Dendritic cell treated with granulocyte-macrophage colony-stimulating factor and Interleukin-4, amounts not matched to agents 40 ng/mL and 50 ng/mL, for 4 days (primary cell): ENCODE data around the gene DIPK1C.
A peak's percentile ranks its signal among the peaks of the same experiment; 100 is the strongest.
"Not testable (repeated sequence)": the region's sequence is repeated elsewhere in the genome, so short reads cannot be mapped to it uniquely, and the experiment has no call there.

Experiments used
- H3K27ac Mint-ChIP-seq: one replicate; pipeline ENCODE4 v1.8.0; 2022; ENCODE audit warnings: mild to moderate bottlenecking, mixed read lengths
- H3K27me3 Mint-ChIP-seq: one replicate; pipeline ENCODE4 v1.8.0; 2022; ENCODE audit warnings: mild to moderate bottlenecking, mixed read lengths
- H3K36me3 Mint-ChIP-seq: one replicate; pipeline ENCODE4 v1.8.0; 2022; ENCODE audit warnings: low read depth, mixed read lengths
- H3K4me1 Mint-ChIP-seq: one replicate; pipeline ENCODE4 v1.8.0; 2022; ENCODE audit warnings: low read depth, mixed read lengths
- H3K4me3 Mint-ChIP-seq: one replicate; pipeline ENCODE4 v1.8.0; 2022; ENCODE audit warnings: mild to moderate bottlenecking, moderate library complexity, mixed read lengths
- H3K9me3 Mint-ChIP-seq: one replicate; pipeline ENCODE4 v1.8.0; 2022; ENCODE audit warnings: mixed read lengths
- intact Hi-C: fragments of 100-400 bp; cut with micrococcal nuclease; formaldehyde crosslinking; loops from one replicate; pipeline ENCODE4 v1.15.0; 2022

DIPK1C gene

DNA sequence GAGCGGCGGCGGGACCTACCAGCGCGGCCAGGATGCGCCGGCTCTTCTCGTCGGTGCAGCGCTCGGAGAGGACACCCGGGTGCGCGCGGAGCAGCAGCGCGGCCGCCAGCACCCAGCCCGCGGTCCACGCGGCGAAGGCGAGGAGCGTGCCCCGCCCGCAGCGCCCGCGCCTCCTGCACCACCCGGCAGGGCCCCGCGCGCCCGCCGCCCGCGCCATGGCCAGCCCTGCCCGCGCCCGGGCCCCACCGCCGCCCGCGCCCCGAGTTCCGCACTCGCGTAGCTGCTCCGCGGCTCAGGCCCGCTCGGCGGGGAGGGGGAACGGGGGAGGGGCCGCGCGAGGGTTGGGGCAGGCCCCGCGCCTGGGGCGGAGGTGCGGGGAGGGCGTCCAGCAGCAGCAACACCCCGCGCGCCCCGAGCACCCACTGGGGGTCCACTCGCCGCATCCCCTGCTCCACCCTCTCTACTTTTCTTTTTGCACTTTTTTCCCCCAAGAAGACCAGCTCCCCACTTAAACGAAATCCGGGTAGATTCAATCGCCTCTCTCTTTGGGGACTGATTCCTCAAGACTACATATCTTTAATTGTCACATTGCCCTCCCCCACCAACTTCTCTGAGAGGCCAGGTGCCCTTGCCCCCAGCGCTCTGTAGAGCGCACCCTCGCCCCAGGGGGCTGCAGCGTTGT is at the start of gene DIPK1C:
TSS of gene DIPK1C (minus strand) at position 266 of the 682 bp plus-strand sequence. CDS start at position 217, 49 bp downstream.
- Mint-ChIP-seq H3K27me3 (peaks cover 64% of the 10 kb centered on the region), H3K9me3 (no peaks in the 10 kb centered on the region), H3K36me3 (no peaks in the 10 kb centered on the region), H3K27ac (no peak within 1 kb of the TSS), H3K4me1 (peaks cover 18% of the 10 kb centered on the region), H3K4me3 (no peak within 1 kb of the TSS)
- intact Hi-C loops = no loop called here

DNA sequence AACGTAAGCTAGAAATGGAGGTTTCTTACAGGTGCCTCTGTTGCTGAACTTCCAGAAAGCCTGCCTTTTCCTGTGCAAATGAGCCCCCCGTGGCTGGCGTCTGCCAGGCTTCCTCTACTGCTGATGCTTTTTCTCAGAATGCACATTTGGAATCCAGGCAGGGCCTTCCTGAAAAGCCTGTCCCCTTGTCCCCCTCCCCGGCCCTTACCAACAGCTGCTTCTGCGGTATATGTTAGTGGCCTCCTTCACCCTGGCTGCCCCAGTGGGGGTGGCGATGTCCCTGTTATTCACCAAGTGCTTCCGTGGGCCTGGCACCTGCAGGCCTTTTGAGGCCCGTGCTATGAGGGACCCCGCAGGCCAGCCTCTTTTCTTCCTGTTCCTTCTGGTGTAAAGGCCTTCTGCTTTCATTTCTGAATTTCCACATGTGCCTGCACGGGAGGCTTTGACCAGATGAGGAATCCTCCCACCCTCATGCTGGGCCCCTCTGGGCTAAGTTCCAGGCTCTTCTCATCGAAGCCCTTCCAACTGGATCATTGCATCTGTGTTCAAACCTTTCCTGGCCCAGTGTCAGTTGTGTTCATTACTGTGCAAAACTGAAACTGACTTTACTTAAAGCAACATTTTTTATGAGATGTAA is 49.5 kb upstream of the DIPK1C start:
- intact Hi-C loops = no loop called here
- peak overlapping the region; percentile 57 for H3K27ac Mint-ChIP-seq
- peaks cover 99% of the 10 kb centered on the region for H3K36me3 Mint-ChIP-seq
- H3K9me3 Mint-ChIP-seq = no peaks in the 10 kb centered on the region
- H3K27me3 Mint-ChIP-seq = no peaks in the 10 kb centered on the region
- no peak overlapping the region for H3K4me3 Mint-ChIP-seq
- peaks cover 41% of the 10 kb centered on the region for H3K4me1 Mint-ChIP-seq

DNA sequence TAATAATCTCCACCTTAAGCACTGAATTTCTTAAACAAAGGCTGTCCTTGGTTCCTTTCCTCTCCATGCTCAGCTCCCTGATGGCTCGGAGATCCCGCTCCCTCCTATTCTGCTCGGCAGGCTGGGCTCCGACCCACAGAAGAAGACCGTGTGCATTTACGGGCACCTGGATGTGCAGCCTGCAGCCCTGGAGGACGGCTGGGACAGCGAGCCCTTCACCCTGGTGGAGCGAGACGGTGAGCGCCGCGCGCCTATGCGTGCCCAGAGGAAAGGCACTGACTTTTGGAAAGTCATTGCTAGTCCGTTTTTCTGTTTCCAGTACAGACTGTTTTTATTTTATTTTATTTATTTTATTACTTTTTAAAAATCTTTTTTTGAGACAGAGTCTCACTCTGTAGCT is 48.7 kb upstream of the DIPK1C start:
- Mint-ChIP-seq H3K27me3 (no peaks in the 10 kb centered on the region), H3K4me1 (peaks cover 48% of the 10 kb centered on the region), H3K27ac (no peak overlapping the region), H3K4me3 (no peak overlapping the region), H3K9me3 (no peaks in the 10 kb centered on the region), H3K36me3 (peaks cover 99% of the 10 kb centered on the region)
- intact Hi-C loops = no loop called here

GRCh38 chr18:74503137-74503536 is 46.0 kb upstream of the DIPK1C start:
- intact Hi-C loops = loop anchor here (5.0 kb wide), 1 partner anchor 804 kb away; no protein-coding TSS in a partner anchor
- peak overlapping the region; percentile 94 for H3K27ac Mint-ChIP-seq
- no peak overlapping the region for H3K4me3 Mint-ChIP-seq
- no peaks in the 10 kb centered on the region for H3K9me3 Mint-ChIP-seq
- peaks cover 64% of the 10 kb centered on the region for H3K4me1 Mint-ChIP-seq
- H3K36me3 Mint-ChIP-seq = peaks cover 77% of the 10 kb centered on the region
- no peaks in the 10 kb centered on the region for H3K27me3 Mint-ChIP-seq

DNA sequence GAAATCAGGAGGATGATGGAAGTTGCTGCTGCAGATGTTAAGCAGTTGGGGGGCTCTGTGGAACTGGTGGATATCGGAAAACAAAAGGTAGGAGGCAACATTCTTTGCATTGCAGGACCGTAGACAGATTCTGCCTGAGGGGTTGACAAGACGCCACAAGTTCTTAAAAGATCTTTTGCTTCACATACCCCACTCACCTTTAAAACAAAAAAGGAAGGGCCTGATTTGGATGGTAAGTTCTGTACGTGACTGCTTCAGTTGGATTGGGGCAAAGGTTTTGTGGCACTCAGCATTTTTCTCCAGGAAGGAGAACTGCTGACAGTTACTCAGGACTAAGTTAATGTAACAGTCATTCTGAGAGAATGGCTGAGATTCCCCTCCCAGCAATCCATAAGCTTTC is 44.3 kb upstream of the DIPK1C start:
- Mint-ChIP-seq H3K4me3 (peak overlapping the region; percentile 78), H3K27ac (peak overlapping the region; percentile 94), H3K9me3 (no peaks in the 10 kb centered on the region), H3K36me3 (peaks cover 66% of the 10 kb centered on the region), H3K4me1 (peaks cover 63% of the 10 kb centered on the region), H3K27me3 (no peaks in the 10 kb centered on the region)
- intact Hi-C loops = loop anchor here (2.0 to 5.0 kb wide), 3 partner anchors 95 to 806 kb away; partner anchors contain the start of genes TIMM21 and ZNF407

GRCh38 chr18:74500774-74501173 is 43.7 kb upstream of the DIPK1C start:
- H3K9me3 Mint-ChIP-seq, H3K27me3 Mint-ChIP-seq: not testable (repeated sequence)
- H3K36me3 Mint-ChIP-seq = peaks cover 66% of the 10 kb centered on the region
- peak overlapping the region; percentile 78 for H3K4me3 Mint-ChIP-seq
- H3K27ac Mint-ChIP-seq = peak overlapping the region; percentile 94
- intact Hi-C loops = loop anchor here (2.0 to 5.0 kb wide), 3 partner anchors 96 to 807 kb away; partner anchors contain the start of genes TIMM21 and ZNF407
- peaks cover 58% of the 10 kb centered on the region for H3K4me1 Mint-ChIP-seq

DNA sequence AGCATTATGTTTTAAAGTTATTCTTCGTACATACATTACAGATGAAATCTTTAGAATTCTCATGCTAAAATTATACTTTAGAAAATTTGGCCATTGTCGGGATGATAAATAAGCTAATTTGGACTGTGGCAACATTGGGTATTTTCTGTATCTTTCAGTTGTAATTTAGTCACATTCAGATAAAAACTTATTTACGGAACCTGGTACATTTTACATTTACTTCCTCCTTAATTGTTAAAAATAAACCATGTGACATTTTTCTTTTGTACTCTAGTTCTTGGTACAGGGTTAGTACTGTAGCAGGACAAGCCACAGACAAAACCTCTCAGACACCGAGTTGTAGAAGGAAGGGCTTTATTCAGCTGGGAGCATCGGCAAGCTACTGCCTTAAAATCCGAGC is 43.3 kb upstream of the DIPK1C start:
- Mint-ChIP-seq H3K9me3 (no peaks in the 10 kb centered on the region), H3K4me1 (peaks cover 55% of the 10 kb centered on the region), H3K36me3 (peaks cover 65% of the 10 kb centered on the region), H3K27me3 (no peaks in the 10 kb centered on the region), H3K4me3 (peak overlapping the region; percentile 78), H3K27ac (peak overlapping the region; percentile 94)
- intact Hi-C loops = loop anchor here (2.0 to 5.0 kb wide), 3 partner anchors 96 to 807 kb away; partner anchors contain the start of genes TIMM21 and ZNF407

DNA sequence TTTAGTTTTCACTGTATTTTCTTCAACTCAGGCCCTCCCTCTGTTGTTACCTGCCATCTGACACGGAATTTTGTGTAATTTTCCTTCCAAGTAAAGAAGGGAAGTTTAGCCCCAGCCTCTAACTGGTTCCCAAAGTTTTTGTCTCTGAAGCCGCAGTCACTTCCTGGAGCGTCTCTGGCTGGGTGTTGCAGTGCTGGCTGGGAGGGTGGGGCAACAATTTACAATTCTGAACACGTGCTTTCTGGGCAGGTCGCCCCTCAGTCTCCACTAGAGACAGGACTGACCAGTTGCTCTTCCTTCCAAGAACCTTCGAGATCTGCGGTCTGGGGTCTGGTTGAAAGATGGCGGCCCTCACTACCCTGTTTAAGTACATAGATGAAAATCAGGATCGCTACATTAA is 42.5 kb upstream of the DIPK1C start:
- no peaks in the 10 kb centered on the region for H3K27me3 Mint-ChIP-seq
- peaks cover 58% of the 10 kb centered on the region for H3K36me3 Mint-ChIP-seq
- peak overlapping the region; percentile 81 for H3K4me3 Mint-ChIP-seq
- H3K9me3 Mint-ChIP-seq = no peaks in the 10 kb centered on the region
- peak overlapping the region; percentile 94 for H3K27ac Mint-ChIP-seq
- H3K4me1 Mint-ChIP-seq = peaks cover 55% of the 10 kb centered on the region
- intact Hi-C loops = loop anchor here (2.0 to 10.0 kb wide), 4 partner anchors 55 to 808 kb away; partner anchors contain the start of genes TIMM21 and ZNF407

DNA sequence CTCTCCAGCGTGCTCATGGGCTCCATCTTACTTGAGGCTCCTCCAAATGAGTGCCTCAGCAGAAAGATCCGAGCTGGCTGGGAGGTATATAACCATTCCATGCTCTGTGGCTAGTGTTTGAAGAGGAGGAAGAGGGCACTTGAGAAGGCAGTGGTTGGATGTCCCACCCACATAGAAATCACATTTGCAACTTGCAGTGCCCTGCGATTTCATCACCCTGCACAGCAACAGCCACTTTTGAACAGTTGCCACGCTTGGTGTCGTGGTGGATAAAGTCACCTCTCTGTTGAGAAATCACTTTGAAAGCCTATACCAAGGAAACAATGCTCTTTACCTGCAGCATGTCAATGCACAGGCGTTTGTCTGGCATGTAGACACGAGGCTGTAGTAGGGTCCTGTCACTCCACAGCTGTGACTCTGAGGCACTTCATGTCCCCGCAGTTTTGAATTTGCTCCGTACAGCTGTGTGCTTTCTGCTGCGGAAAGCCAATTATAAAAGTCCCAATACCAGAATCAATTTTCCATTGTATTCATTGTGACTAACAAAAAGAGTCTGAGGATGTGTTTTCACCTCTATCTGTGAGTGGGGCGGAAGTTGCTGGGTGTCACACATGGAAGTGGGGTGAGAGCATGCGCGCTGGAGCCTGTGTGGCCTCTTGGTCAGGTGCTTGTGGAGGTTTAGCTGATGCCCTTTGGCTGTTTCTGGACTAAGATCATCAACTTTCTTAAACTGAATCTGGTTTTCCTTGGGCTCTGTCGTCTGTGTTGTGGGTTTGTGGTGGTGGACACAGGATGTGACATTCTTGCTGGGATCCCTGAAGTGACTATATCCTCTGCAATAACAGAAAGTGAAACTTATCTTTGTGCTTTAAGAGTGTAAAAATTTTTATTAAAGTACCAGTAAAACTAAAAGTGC is 41.9 kb upstream of the DIPK1C start:
- peak overlapping the region; percentile 94 for H3K27ac Mint-ChIP-seq
- no peaks in the 10 kb centered on the region for H3K27me3 Mint-ChIP-seq
- intact Hi-C loops = loop anchor here (10.0 kb wide), 1 partner anchor 56 kb away; no protein-coding TSS in a partner anchor
- H3K4me3 Mint-ChIP-seq = peak overlapping the region; percentile 81
- H3K36me3 Mint-ChIP-seq = peaks cover 52% of the 10 kb centered on the region
- no peaks in the 10 kb centered on the region for H3K9me3 Mint-ChIP-seq
- peaks cover 55% of the 10 kb centered on the region for H3K4me1 Mint-ChIP-seq

- Mint-ChIP-seq H3K27ac (peak overlapping the region; percentile 94), H3K4me3 (peak overlapping the region; percentile 81), H3K9me3 (no peaks in the 10 kb centered on the region), H3K36me3 (peaks cover 40% of the 10 kb centered on the region), H3K4me1 (peaks cover 48% of the 10 kb centered on the region), H3K27me3 (no peaks in the 10 kb centered on the region)
- intact Hi-C loops = loop anchor here (10.0 kb wide), 1 partner anchor 57 kb away; no protein-coding TSS in a partner anchor
These were observed 40.7 kb upstream of the DIPK1C start for GRCh38 chr18:74497778-74498177.

DNA sequence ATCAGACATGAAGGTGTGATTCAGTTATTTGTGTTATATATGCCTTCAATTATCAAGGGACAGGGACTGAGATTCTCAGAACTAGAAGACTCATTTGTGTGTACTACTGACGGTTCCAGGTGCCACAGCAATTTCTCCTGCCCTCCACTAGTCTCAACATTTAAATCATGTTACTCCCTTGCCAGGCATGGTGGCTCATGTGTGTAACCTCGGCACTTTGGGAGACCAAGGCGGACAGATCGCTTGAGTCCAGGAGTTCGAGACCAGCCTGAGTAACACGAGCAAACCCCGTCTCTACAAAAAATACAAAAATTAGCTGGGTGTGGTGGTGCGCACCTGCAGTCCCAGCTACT is 40.2 kb upstream of the DIPK1C start:
- Mint-ChIP-seq H3K36me3 (peaks cover 35% of the 10 kb centered on the region), H3K9me3 (no peaks in the 10 kb centered on the region), H3K4me3 (peak overlapping the region; percentile 81), H3K27me3 (no peaks in the 10 kb centered on the region), H3K27ac (peak overlapping the region; percentile 94), H3K4me1 (peaks cover 43% of the 10 kb centered on the region)
- intact Hi-C loops = loop anchor here (10.0 kb wide), 1 partner anchor 58 kb away; no protein-coding TSS in a partner anchor

GRCh38 chr18:74496508-74497323 is 39.6 kb upstream of the DIPK1C start:
- Mint-ChIP-seq H3K4me1 (peaks cover 37% of the 10 kb centered on the region), H3K9me3 (no peaks in the 10 kb centered on the region), H3K27me3 (no peaks in the 10 kb centered on the region), H3K4me3 (peak overlapping the region; percentile 81), H3K27ac (peak overlapping the region; percentile 94), H3K36me3 (peaks cover 29% of the 10 kb centered on the region)
- intact Hi-C loops = loop anchor here (10.0 kb wide), 1 partner anchor 58 kb away; no protein-coding TSS in a partner anchor
